NOMO-1 treated with DMSO at 0.1 percent for 48 hours (cell line): ENCODE results near the gene KCNH8.
"Not testable (repeated sequence)": the region's sequence is repeated elsewhere in the genome, so short reads cannot be mapped to it uniquely, and the experiment has no call there.

Experiments used
- DNase-seq: peaks from one replicate; lab custom pipeline; 2025; ENCODE audit not compliant: unreplicated experiment; lab: John Stamatoyannopoulos, UW

Gene KCNH8

DNA sequence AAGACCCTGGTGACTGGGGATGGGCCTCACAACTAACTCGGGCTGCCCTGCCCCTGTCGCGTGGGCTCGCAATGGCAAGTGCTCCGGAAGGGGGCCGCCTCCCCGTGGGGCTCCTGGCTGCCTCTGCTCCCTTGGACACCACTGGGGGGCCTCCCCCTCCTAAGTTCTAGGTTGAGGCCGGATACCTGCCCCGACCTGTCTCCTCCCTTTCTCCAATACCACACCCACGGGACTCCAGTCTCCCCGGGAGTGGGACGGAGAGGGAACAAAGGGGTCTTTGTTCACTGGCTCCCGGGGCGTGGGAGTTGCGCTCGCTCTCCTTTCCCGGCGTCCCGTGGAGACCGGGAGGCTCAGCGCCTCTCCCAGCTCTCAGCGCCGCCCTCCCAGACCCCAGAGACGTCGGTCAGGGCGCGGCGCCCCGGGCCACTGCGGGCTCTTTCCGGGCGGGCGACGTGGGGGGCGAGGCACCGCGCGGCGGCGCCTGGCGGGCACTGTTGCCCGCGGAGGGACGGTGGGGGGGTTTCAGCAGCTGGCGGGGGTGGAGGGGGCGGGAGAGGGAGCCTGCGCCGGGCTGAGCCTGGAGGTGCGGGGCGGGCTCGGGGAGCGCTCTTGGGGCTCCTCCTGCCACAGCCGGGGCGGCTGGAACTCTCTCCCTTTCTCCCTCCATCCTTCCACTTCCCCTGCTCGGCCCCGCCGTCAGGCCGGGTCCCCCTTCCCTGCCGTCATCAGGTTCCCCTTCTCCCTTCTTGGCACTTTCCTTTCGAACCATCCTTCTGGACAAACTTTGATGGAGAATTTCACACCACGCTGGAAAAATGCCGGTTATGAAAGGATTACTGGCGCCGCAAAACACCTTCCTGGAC is at the start of gene KCNH8:
Gene KCNH8, plus strand, starts transcription at position 606 of the 863 bp plus-strand sequence. Its CDS starts 210 bp downstream, at position 816.
- no peak for DNase-seq

DNA sequence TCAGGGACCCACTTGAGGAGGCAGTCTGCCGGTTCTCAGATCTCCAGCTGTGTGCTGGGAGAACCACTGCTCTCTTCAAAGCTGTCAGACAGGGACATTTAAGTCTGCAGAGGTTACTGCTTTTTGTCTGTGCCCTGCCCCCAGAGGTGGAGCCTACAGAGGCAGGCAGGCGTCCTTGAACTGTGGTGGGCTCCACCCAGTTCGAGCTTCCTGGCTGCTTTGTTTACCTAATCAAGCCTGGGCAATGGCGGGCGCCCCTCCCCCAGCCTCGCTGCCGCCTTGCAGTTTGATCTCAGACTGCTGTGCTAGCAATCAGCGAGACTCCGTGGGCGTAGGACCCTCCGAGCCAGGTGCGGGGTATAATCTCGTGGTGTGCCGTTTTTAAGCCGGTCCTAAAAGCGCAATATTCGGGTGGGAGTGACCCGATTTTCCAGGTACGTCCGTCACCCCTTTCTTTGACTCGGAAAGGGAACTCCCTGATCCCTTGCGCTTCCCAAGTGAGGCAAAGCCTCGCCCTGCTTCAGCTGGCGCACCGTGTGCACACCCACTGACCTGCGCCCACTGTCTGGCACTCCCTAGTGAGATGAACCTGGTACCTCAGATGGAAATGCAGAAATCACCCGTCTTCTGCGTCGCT is 45.5 kb upstream of the KCNH8 start:
- DNase-seq: not testable (repeated sequence)

DNA sequence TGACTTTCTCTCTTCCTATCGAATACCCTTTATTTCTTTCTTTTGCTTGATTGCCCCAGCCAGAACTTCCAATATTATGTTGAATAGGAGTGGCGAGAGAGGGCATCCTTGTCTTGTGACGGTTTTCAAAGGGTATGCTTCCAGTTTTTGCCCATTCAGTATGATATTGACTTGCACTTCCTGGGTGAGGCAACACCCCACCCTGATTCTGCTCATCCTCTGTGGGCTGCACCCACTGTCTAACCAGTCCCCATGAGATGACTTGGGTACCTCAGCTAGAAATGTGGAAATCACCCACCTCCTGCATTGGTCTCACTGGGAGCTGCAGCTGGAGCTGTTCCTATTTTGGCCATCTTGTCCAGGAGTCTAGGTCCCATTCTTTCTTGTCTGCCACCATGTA is 44.8 kb upstream of the KCNH8 start:
- DNase-seq: no peak

DNA sequence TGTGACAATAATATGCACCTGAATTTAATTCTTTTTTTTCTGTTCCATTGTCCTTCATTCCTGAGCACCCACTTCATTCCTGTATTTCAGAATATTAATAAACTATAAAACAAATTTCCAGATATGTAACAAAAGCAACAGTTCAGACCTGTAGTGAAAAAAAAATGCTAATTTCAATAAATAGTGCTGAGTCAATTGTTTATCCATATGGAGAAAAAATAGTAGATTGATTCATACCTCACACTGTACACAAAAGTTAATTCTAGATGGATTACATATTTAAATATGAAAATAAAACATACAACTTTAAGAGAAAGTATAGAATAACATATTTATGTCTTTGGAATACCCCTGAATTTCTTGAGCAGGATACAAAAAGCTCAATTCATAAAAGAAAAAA is 43.9 kb upstream of the KCNH8 start:
- DNase-seq: no peak

DNA sequence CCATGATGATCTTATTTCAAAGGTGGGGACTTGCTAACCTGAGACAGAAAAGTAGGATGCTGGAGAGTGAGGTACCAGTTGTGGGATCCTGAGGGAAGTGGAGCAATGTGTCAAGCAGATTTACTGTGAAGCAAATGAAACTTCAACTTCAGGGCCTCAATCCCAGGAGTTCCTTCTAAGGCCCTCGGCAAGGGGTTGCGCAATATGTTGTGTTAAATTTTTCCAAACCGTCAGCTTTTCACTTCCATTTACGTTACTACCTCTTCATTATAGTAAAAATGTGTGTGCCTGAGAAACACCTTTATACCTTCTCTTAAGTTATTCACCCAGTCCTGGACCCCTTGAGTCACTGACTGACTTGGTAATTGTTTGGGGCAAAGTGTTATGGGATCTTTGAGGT is 42.5 kb upstream of the KCNH8 start:
- no peak for DNase-seq

DNA sequence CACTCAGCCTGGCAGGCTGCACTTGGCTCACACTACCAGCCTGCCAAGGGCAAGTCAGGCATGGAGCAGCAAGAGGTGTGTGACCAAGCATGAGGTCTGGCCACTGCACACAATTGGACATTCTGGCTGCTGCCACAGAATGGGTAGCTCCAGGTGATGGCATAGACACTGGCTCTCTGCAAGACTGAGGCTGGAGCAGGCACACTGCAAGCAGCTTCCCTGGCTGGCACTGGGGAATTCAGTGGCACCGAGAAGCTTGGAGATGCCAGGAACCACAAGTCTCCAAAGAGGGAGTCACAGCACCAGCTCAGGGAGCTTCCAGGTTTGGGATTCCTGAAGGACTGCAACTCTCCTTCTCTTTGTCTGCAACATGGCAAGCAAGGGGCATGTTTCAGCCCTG is 42.0 kb upstream of the KCNH8 start:
- DNase-seq: no peak

DNA sequence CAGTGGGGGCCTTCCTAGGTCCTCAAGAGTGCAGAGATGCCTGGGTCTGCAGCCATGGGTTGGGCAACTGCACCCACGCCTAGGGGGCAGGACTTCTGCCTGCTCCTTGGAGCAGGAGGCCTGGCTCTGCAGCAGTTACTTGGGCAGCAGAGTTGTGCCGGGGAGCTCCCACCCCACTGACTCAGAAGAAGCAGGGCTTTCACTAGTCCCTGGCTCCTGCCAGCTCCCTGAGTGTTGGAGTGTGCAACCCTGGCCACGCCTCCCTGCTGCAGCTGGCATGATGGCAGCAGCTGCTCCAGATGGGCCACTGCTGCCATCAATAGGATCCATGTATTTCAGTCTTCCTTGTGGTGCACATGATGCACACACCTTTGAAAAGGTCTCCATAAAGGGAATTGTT is 40.6 kb upstream of the KCNH8 start:
- no peak for DNase-seq

DNA sequence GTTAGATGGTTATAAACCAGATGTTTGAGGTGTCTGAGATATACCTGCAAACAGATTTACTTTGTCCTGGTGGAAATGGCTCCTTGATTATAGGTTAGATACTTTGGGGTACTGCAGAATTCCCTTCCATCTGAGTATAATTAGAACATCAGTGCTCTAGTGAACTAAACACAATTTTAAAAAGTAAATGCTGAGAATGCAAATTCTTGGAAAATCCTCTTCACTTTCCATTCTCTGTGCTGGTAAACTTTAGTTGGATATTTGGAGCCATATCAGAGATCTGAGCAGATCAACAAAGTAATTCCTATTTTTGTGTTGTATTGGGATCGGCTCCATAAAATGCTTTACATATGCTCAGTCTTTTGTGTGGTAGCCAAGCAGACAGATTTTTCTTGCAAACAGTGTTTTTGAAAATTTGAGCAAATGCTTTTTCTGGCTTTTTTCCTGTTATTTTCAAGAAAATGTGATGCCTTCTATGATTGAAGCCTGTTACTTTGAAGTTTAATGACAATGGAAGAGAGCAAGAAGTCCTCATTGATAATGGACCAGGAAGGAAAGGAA is 37.9 kb upstream of the KCNH8 start:
- no peak for DNase-seq

DNA sequence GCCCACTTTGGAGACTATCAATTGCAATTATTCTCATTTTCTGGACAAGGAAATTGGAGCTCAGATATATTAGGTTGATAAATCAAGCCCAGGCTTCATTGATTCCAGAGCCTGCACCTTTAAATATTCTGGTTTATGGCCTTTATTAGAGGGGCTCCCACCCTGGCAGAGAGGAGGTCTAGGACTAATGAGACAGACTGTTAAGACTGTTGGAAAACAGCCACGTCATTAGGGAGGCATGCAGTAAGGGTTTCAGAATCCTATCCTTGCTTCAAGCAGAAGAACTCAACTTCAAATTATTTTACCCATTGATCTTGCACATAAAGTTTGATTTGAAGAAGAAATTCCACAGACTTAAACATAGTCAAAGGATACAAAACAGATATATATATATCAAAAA is 33.8 kb upstream of the KCNH8 start:
- no peak for DNase-seq

DNA sequence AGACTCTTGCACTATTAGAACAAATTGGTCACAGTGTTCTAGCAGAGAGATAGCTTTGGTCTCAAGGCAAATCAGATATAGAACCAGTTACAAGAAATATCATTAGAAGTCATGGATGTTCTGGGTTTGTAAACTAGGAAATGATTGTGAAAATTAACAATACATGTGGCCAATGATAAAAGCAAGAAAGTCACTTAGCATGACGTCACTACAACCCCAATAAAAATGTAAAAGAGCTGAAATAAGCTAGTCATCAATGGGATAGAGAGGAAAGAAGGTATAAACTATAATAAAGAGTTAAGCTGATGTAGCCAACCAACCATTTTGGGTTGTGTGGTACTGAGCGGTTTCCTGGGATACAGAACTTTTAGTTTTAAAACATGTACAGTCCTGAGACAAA is 32.1 kb upstream of the KCNH8 start:
- DNase-seq: no peak

DNA sequence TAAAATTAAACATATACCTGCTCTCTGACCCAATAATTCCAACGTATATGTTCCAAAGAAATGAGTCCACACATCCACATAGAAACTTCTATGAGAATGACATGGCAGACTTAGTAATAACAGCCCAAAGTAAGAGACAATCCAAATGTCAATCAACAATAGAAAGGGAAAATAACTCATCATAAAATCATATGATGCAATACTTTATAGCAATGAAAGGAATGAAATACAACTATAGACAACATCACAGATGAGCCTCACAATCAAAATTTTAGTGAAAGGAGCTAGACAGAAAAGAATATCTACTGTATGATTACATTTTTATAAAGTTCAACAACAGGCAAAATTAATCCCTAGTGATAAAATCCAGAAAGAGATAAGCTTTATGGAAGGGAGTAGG is 23.6 kb upstream of the KCNH8 start:
- no peak for DNase-seq

DNA sequence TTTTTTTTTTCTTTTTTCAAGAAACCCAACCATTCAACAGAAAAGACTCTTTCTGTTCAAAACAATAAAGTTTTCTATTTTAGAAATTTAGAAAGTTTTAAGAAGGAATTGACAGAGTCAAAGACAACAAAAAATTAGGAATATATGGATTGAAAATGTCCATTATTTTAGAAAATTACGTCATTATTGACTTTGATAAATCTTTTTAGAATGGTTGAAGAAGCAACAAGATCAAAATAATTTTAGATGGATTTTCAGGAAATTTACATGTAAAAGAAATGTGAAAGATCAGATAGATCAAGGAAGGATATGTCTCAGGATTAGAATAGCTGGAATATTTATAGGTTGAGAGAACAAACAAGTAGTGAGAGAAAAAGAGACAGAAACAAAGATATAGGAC is 8.4 kb upstream of the KCNH8 start:
- DNase-seq: no peak

DNA sequence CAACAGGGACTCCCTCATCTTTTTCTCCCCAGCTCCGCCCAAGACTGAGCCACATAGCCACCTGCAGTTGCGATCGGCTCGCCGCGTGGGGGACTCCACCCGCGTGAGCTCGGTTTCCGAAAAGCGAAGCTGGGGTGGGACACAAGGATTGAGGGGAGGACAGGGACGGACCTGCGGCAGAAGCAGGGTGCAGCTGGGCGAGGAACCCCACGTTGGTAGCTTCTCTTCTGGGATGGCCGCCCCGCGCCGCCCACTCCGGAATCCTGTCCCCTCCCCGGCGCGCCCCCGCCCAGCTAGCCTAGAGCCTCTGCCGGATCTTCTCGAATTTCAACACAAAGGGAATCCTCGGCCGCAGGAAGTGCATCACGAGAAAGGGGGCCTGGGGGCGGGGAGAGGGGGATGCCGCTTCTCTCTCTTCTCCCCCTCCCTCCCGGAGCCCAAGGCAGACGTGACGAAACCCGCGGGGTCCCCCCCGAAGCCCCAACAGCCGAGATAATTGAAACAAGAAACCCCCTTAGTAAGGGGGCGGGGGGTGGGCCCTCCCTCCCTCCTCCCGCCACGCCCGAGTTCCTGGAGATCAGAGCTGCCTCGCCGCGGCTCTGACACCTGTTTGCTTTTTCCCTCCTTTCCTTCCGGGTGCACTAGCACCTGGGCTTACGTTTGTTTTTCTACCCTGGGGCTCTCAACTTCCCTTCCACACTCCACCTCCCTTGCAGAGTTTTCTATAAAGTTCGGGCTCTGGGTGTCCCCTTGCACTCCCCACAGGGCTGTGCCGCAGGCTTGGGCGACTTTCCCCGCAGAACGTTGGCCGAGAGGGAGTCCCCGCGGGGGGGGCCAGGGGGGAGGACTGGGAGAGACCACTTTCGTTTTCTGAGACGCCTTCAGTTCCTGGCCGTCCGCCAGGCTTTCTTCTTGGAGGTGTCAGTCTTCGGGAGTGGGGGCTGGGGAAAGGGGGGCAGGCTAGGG is 1.3 kb upstream of the KCNH8 start:
- peak; percentile 54 for DNase-seq

DNA sequence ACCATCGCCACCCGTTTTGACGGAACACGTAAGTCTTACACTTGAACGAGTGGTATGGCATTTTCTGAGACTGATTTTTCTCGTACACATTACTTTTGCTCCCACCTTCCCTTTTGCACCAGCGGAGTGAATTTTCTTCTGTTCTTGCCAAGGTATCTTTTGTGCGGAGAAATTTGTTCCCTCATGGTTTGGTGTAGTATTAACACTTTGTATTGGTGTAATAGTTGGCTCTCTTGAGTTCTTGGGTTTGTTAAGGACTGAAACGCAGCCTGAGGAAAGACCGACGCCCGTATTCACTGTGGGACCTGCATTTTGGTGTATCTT is 420 bp downstream of the KCNH8 start:
- no peak for DNase-seq

DNA sequence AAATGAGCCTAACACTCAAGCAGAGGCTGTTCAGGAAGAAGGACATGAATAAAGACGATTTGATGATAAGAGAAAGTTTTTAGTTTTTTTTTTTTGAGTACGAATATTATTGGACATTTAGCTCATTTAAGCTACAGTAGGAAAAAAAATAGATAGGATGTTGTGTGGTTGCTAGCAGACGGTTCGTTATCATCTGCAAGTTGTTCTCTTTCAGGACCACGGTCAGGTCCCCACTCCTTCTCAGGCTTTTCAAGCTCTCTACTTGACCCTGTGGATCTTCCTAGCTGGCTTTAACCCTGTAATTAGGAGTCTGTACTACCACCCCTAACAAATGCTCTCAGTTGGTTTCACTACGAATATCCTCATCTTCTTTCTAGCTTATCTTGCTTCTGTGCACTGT is 1.1 kb downstream of the KCNH8 start:
- peak; percentile 10 for DNase-seq

DNA sequence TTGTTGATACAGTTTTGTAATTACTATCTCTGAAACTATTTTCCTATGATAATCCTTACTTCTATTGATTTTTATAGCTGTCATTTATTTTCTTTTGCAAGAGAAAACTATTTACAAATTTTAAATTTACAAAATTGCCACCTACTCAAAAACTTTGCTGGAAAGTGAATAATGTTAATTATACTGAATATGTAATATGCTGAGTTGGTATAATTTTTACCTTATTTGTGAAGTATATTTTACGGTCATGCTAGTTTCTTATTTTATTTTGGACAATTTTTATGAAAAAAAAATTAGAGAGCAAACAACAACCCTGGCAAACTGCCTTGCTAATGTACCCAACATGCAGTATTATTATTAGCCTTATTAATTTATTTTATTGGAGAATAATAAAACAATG is 2.9 kb downstream of the KCNH8 start:
- DNase-seq: no peak

DNA sequence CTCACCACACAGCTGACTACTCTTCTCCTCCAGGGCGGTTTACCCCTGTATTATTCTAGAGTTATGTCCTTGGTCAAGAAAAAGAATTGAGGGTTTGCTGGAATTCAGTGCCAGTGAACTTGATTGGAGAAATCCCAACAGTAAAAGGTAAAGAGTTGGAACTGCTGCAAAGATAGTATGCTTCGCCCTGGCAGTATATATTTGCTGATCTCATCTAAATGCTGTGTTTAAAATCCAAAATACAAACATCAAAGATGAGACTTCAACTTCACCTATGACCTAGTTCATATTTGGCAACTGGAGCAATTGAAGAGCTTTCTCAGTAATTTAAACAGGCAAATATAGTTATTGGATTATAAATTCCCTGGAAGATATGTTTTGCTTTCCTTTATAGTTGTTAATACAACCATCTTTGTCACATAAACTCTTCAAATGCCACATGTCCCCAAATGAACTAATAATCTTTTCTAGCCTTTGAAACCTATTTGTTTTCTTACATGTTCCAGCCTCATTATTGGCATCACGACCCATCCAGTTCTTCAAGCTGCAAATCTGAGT is 6.5 kb downstream of the KCNH8 start:
- DNase-seq: no peak

DNA sequence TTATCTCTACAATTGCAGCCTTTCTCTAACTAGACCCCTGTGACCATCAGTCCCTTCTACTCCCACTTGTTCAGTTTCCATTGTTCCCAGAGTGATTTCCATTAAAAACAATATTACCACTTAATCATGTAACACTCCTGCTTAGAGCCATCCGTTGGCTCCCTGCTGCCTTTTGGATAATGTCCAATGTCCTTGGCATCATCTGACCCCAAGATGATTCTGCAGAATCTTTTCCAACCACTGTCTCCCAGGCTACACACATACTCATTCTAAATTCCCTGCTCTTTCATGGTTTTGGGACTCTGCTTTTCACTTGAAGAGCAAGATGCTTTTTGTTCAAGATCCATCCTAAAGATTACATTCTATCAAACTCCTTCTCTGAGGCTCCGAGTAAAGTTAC is 7.1 kb downstream of the KCNH8 start:
- DNase-seq: no peak

DNA sequence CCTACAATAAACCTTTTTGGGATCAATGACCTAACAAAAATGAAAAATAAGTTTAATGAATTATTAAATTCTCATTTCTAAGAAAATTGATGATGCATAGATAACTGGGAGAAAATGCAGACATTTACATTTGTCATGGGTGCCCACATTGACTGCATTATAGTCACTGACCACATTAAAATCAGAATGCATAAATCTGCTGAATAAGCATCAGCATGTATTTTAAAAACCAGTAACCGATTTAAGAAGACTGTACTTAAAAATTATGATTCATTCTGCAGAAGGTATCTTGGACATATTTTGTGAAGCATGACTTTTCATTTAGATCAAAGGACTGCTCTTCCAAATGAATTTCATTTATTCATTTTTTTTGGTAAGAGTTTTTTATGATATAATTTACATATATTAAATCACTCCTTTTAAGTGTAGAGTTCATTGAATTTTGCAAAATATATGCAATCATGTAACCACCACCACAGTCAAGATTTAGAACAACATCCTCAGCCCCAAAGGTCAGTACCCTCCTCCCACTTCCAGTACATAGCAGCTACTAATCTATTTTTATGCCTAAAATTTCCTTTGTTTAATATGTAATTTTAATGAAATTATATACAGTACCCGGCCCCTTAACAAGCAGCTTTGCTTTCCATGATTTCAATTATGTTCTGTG is 11.8 kb downstream of the KCNH8 start:
- DNase-seq: no peak

DNA sequence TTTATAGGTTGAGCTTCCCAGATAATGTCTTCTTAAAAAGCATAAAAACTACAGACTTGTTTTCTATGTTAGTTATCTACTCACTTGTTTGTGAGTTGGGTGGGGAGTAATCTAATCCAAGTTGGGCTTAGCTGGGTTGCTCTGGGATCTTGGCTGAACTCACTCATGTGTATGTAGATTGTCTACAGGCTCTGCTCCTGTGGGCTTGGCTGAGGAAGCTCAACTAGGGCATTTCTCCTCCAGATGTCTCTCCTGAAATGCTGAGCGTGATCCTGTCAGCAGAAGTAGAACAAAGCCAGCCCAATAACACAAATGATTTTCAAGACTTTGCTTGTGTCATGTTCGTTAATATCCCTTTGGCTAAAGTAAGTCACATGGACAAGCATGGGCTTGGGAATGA is 17.3 kb downstream of the KCNH8 start:
- DNase-seq: no peak

DNA sequence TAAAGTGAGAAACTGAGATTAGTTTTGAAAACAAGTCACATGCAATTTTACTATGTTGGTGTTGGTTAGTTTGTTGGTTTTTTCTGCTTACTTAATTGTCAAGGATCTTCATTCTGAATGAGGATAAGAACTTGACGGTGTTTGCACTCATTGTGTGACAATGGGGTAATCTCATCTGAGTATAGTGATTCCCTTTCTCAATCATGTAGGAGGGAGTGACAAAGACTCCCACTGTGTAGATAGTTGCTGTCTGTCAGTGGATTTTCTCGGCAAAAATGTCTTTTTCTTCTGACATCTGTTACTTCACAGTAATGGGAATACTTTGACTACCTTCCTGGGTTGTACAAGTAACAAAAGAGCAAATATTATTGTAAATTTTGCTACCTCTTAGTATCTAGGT is 23.5 kb downstream of the KCNH8 start:
- no peak for DNase-seq
